ENCODE measurements around the gene CCDC126. TPM values are rescaled to one million over a fixed set of nuclear protein-coding genes. Genes with fewer than 3 reads are reported as not detected.
"Not testable (repeated sequence)": the region's sequence is repeated elsewhere in the genome, so short reads cannot be mapped to it uniquely, and the experiment has no call there.

The CCDC126 gene
- polyA plus RNA-seq, 3 donors, result 3.5 to 20.1 (median 17.4) TPM

GRCh38 chr7:23680414-23681405 is 83.5 kb downstream of the CCDC126 start:
- Mint-ChIP-seq H3K9me3 (peaks cover 0 to 11% (median 4%) of the 10 kb centered on the region in 7 donors), H3K36me3 (no peaks in the 10 kb centered on the region), H3K4me1 (peaks cover 14% of the 10 kb centered on the region), H3K4me3 (peak overlapping the region; percentile 90 to 97), H3K27ac (peak overlapping the region in 5 of 7 donors; percentile 38 to 81 (median 55)), H3K27me3 (ENCODE audit: low read depth in 3 of 3) (peaks cover 3 to 11% (median 5%) of the 10 kb centered on the region in 3 donors)
- H4K20me1 ChIP-seq (ENCODE audit: insufficient read depth, low read length), result no peaks in the 10 kb centered on the region
- peak overlapping the region; percentile 96 for H3K4me2 ChIP-seq (replicated peaks; ENCODE audit: extremely low read depth, low read length, poor library complexity, severe bottlenecking)
- H3K9ac ChIP-seq (ENCODE audit: insufficient read depth, low read length, poor library complexity, severe bottlenecking), result peak overlapping the region; percentile 61
- peaks cover 11 to 17% of the 10 kb centered on the region in 2 donors for H3K4me1 ChIP-seq (ENCODE audit: control insufficient read depth in 1 of 2, insufficient read depth in 2 of 2, low read length in 2 of 2)
- H3K27ac ChIP-seq (ENCODE audit: low read depth in 1 of 2, low read length in 2 of 2), result no peak overlapping the region
- 6% methylated on average over 32 of the region's 42 CpGs for WGBS (ENCODE audit: insufficient coverage)
- peak; percentile 6 for TF ChIP-seq CTCF (IDR thresholded peaks at IDR 0.05)
- peak; percentile 6 to 14 (median 10) for DNase-seq
- H3K79me2 ChIP-seq (ENCODE audit: insufficient read depth, low read length), result no peaks in the 10 kb centered on the region
- no peaks in the 10 kb centered on the region for H3K9me3 ChIP-seq (replicated peaks in 1 of 2; ENCODE audit: control insufficient read depth in 1 of 2, insufficient read depth in 1 of 2, low read length in 2 of 2)
- H2AFZ ChIP-seq (ENCODE audit: insufficient read depth, low read depth, low read length, poor library complexity, severe bottlenecking), result peak overlapping the region; percentile 91
- H3K4me3 ChIP-seq (replicated peaks in 1 of 3; ENCODE audit: low read depth in 2 of 3, low read length in 3 of 3), result peak overlapping the region; percentile 52 to 81 (median 67)
- no peaks in the 10 kb centered on the region for H3K36me3 ChIP-seq (replicated peaks in 1 of 2; ENCODE audit: control insufficient read depth in 1 of 2, insufficient read depth in 2 of 2, low read length in 2 of 2)
- intact Hi-C loops (cut with micrococcal nuclease), result loop anchor here (5.0 to 10.0 kb wide), 2 partner anchors 76 to 83 kb away; partner anchors contain the start of gene CCDC126 (in 1 of the 2)
- H3K27me3 ChIP-seq (ENCODE audit: control insufficient read depth in 2 of 2, insufficient read depth in 2 of 2, low read length in 2 of 2), result no peaks in the 10 kb centered on the region

GRCh38 chr7:23684041-23684440 is 86.9 kb downstream of the CCDC126 start:
- H3K27me3 Mint-ChIP-seq (ENCODE audit: low read depth in 3 of 3); H3K79me2 ChIP-seq (ENCODE audit: insufficient read depth, low read length); H3K4me3 ChIP-seq (replicated peaks in 1 of 3; ENCODE audit: low read depth in 2 of 3, low read length in 3 of 3); H3K9me3 Mint-ChIP-seq; H3K27ac Mint-ChIP-seq; DNase-seq; H4K20me1 ChIP-seq (ENCODE audit: insufficient read depth, low read length); H2AFZ ChIP-seq (ENCODE audit: insufficient read depth, low read depth, low read length, poor library complexity, severe bottlenecking); H3K27me3 ChIP-seq (ENCODE audit: control insufficient read depth in 2 of 2, insufficient read depth in 2 of 2, low read length in 2 of 2); H3K9ac ChIP-seq (ENCODE audit: insufficient read depth, low read length, poor library complexity, severe bottlenecking); H3K36me3 ChIP-seq (replicated peaks in 1 of 2; ENCODE audit: control insufficient read depth in 1 of 2, insufficient read depth in 2 of 2, low read length in 2 of 2); H3K9me3 ChIP-seq (replicated peaks in 1 of 2; ENCODE audit: control insufficient read depth in 1 of 2, insufficient read depth in 1 of 2, low read length in 2 of 2); H3K36me3 Mint-ChIP-seq; H3K4me3 Mint-ChIP-seq; H3K27ac ChIP-seq (ENCODE audit: low read depth in 1 of 2, low read length in 2 of 2); H3K4me2 ChIP-seq (replicated peaks; ENCODE audit: extremely low read depth, low read length, poor library complexity, severe bottlenecking): not testable (repeated sequence)
- peaks cover 14% of the 10 kb centered on the region for H3K4me1 Mint-ChIP-seq
- intact Hi-C loops (cut with micrococcal nuclease), result loop anchor here (5.0 to 10.0 kb wide), 2 partner anchors 79 to 87 kb away; partner anchors contain the start of gene CCDC126 (in 1 of the 2)
- peaks cover 11 to 17% of the 10 kb centered on the region in 2 donors for H3K4me1 ChIP-seq (ENCODE audit: control insufficient read depth in 1 of 2, insufficient read depth in 2 of 2, low read length in 2 of 2)
- no CpG with 5 or more reads among the region's 6 CpGs for WGBS (ENCODE audit: insufficient coverage)
